SK-N-SH (cell line): Measurements from ENCODE around the gene ITGBL1. TPM values are rescaled to one million over a fixed set of nuclear protein-coding genes. Genes with fewer than 3 reads are reported as not detected.

Experiments
- CTCF ChIA-PET: fragments of 300-600, 350-600 bp; formaldehyde crosslinking; extraction: SDS; loops from one replicate; lab custom pipeline; 2021; lab: Yijun Ruan, JAX
- POLR2A ChIA-PET: fragments of 350-600 bp; sonication (Branson Sonifier 250); formaldehyde crosslinking; extraction: SDS; loops from one replicate; lab custom pipeline; 2020; ENCODE audit warnings: antibody characterized with exemption, inconsistent platforms; lab: Yijun Ruan, JAX
- DNase-seq: peaks from one replicate; pipeline ENCODE4 v3.0.0; 2012
- H2AFZ ChIP-seq: fragments of 200-600 bp; sonication (generic); 2 replicates; pipeline ENCODE4 v1.8.1; 2016; ENCODE audit warnings: antibody characterized with exemption, mild to moderate bottlenecking, low read depth
- H3F3A ChIP-seq: fragments of 200-600 bp; sonication (generic); replicated peaks from 2 replicates; pipeline ENCODE3; 2016; ENCODE audit warnings: antibody characterized with exemption, mild to moderate bottlenecking; ENCODE audit not compliant: insufficient read depth
- H3K27ac ChIP-seq, 2 experiments: fragments of 200-500 bp in 1 of 2; fragments of 200-600 bp in 1 of 2; sonication (Bioruptor generic) in 1 of 2; sonication (generic), shearing (Covaris generic) in 1 of 2; 2 replicates each; pipeline versions ENCODE4 v1.5.1 to v1.6.1; 2014 to 2016; ENCODE audit warnings: low read depth in 2 of 2, inconsistent platforms in 1 of 2, low read length in 1 of 2, mild to moderate bottlenecking in 1 of 2, mixed read lengths in 1 of 2
- H3K27me3 ChIP-seq: fragments of 200-600 bp; sonication (generic), shearing (Covaris generic); 2 replicates; pipeline ENCODE4 v1.6.1; 2016; ENCODE audit warnings: mixed run types; ENCODE audit not compliant: insufficient read depth
- H3K36me3 ChIP-seq, 2 experiments: fragments of 200-500 bp in 1 of 2; fragments of 200-600 bp in 1 of 2; sonication (Bioruptor generic) in 1 of 2; sonication (generic) in 1 of 2; replicated peaks in 1 of 2; 2 replicates each; pipeline versions ENCODE3 to v1.5.1; 2014 to 2016; ENCODE audit warnings: low read length in 1 of 2, mild to moderate bottlenecking in 1 of 2; ENCODE audit not compliant: insufficient read depth in 2 of 2, control insufficient read depth in 1 of 2
- H3K4me1 ChIP-seq, 2 experiments: fragments of 200-500 bp in 1 of 2; fragments of 200-600 bp in 1 of 2; sonication (Bioruptor generic) in 1 of 2; sonication (generic), shearing (Covaris generic) in 1 of 2; 2 replicates each; pipeline versions ENCODE4 v1.5.1 to v1.6.1; 2014 to 2016; ENCODE audit warnings: low read depth in 1 of 2, low read length in 1 of 2, mixed run types in 1 of 2; ENCODE audit not compliant: insufficient read depth in 2 of 2, control insufficient read depth in 1 of 2
- H3K4me2 ChIP-seq: fragments of 200-600 bp; sonication (generic), shearing (Covaris generic); 2 replicates; pipeline ENCODE4 v1.6.1; 2017; ENCODE audit warnings: mixed run types
- H3K4me3 ChIP-seq, 2 experiments: fragments of 200-500 bp in 1 of 2; fragments of 200-600 bp in 1 of 2; sonication (Bioruptor generic) in 1 of 2; sonication (generic), shearing (Covaris generic) in 1 of 2; 2 replicates each; pipeline versions ENCODE4 v1.5.1 to v1.8.1; 2014 to 2016; ENCODE audit warnings: low read depth in 2 of 2, inconsistent platforms in 1 of 2, low read length in 1 of 2, mild to moderate bottlenecking in 1 of 2, mixed read lengths in 1 of 2, moderate library complexity in 1 of 2
- H3K79me2 ChIP-seq: fragments of 200-600 bp; sonication (generic); 2 replicates; pipeline ENCODE4 v1.8.1; 2017; ENCODE audit warnings: mild to moderate bottlenecking; ENCODE audit not compliant: insufficient read depth
- H3K9ac ChIP-seq: fragments of 200-600 bp; sonication (generic); 2 replicates; pipeline ENCODE4 v1.6.1; 2017; ENCODE audit warnings: mixed run types
- H3K9me2 ChIP-seq: fragments of 200-600 bp; sonication (generic); 2 replicates; pipeline ENCODE4 v1.6.1; 2017; ENCODE audit warnings: mixed run types
- H3K9me3 ChIP-seq: fragments of 200-600 bp; sonication (generic); 2 replicates; pipeline ENCODE4 v1.6.1; 2017; ENCODE audit warnings: mixed run types, mild to moderate bottlenecking, moderate library complexity
- H4K20me1 ChIP-seq: fragments of 200-600 bp; sonication (generic); 2 replicates; pipeline ENCODE4 v1.6.1; 2017; ENCODE audit warnings: mild to moderate bottlenecking, mixed run types; ENCODE audit not compliant: insufficient read depth
- CTCF ChIP-seq: fragments of 200-600 bp; sonication (generic); IDR thresholded peaks from 2 replicates; pipeline ENCODE4 v1.6.1; 2017; ENCODE audit warnings: antibody characterized with exemption, mild to moderate bottlenecking, moderate library complexity
- FOXJ3 ChIP-seq: sonication (generic); formaldehyde crosslinking; IDR thresholded peaks from 2 replicates; pipeline ENCODE4 v1.5.1; 2020; ENCODE audit warnings: mild to moderate bottlenecking, missing genetic modification reagents
- FOXM1 ChIP-seq: IDR thresholded peaks from 2 replicates; pipeline ENCODE4 v1.4.0; 2012; ENCODE audit warnings: low read depth, mild to moderate bottlenecking
- GABPA ChIP-seq: IDR thresholded peaks from 2 replicates; pipeline ENCODE4 v1.4.0; 2012; ENCODE audit warnings: low read depth, mild to moderate bottlenecking
- GATA2 ChIP-seq: sonication (generic); formaldehyde crosslinking; IDR thresholded peaks from 2 replicates; pipeline ENCODE4 v1.5.0; 2020; ENCODE audit warnings: mild to moderate bottlenecking, missing genetic modification reagents
- MEF2A ChIP-seq: IDR thresholded peaks from 2 replicates; pipeline ENCODE4 v1.4.0; 2012; ENCODE audit warnings: low read depth, borderline replicate concordance
- RCOR1 ChIP-seq: fragments of 150-350 bp; IDR thresholded peaks from 2 replicates; pipeline ENCODE4 v1.6.1; 2017; ENCODE audit warnings: antibody characterized with exemption, low read length
- RFX5 ChIP-seq: IDR thresholded peaks from 2 replicates; pipeline ENCODE4 v1.6.1; 2012; ENCODE audit warnings: mild to moderate bottlenecking, improper control_type of control experiment, low read length
- SIN3A ChIP-seq: IDR thresholded peaks from 2 replicates; pipeline ENCODE4 v1.6.1; 2012; ENCODE audit warnings: low read depth, mild to moderate bottlenecking, low read length, moderate library complexity, borderline replicate concordance
- TAF1 ChIP-seq: IDR thresholded peaks from 2 replicates; pipeline ENCODE4 v1.6.1; 2012; ENCODE audit warnings: low read depth, mild to moderate bottlenecking, low read length, moderate library complexity, borderline replicate concordance
- TCF12 ChIP-seq: IDR thresholded peaks from 2 replicates; pipeline ENCODE4 v1.4.0; 2012
- YY1 ChIP-seq: IDR thresholded peaks from 2 replicates; pipeline ENCODE4 v1.4.0; 2012; ENCODE audit warnings: low read depth, mild to moderate bottlenecking
- polyA plus RNA-seq, 3 experiments: library from polyadenylated mRNA; depleted of rRNA; stranded (reverse); fragments of >200 nt; gene quantifications; 2 replicates each; pipeline ENCODE4 v1.2.3, GENCODE V29; 2012
- TF ChIP-seq, protein P1 (sequence below): IDR thresholded peaks from 2 replicates; pipeline ENCODE4 v1.4.0; 2012; ENCODE audit warnings: low read depth, borderline replicate concordance
- TF ChIP-seq, protein P2 (sequence below): fragments of 150-350 bp; IDR thresholded peaks from 2 replicates; pipeline ENCODE4 v1.6.1; 2017; ENCODE audit warnings: antibody characterized with exemption, low read length, low read depth, borderline replicate concordance
- TF ChIP-seq, protein P3 (sequence below): IDR thresholded peaks from 2 replicates; pipeline ENCODE4 v1.4.0; 2012; ENCODE audit warnings: low read depth, borderline replicate concordance

The ITGBL1 gene
- polyA plus RNA-seq, 1 of the 3 experiments (the other 2 are of a cell fraction) = 78.7 TPM

GRCh38 chr13:101647760-101648159 is 195.3 kb downstream of the ITGBL1 start (continued):
- TF ChIP-seq CTCF (no peak), FOXM1 (no peak)
- TF ChIP-seq, all 33 proteins: peak for 0

GRCh38 chr13:101648766-101649487 is 196.5 kb downstream of the ITGBL1 start:
- peaks cover 40% of the 10 kb centered on the region; the same call in 1 of the 2 replicates for H3K79me2 ChIP-seq
- peaks cover 29% of the 10 kb centered on the region for H3F3A ChIP-seq
- CTCF ChIA-PET = no interaction called here
- no peak overlapping the region for H3K27ac ChIP-seq
- no peaks in the 10 kb centered on the region for H3K27me3 ChIP-seq
- POLR2A ChIA-PET = no interaction called here
- H3K4me2 ChIP-seq = no peak overlapping the region
- H3K9me2 ChIP-seq = no peaks in the 10 kb centered on the region; the same call in 1 of the 2 replicates
- 0 out of 2 replicates have a peak, but pooled peaks cover 6% of the 10 kb centered on the region for H3K9me3 ChIP-seq
- no peaks in the 10 kb centered on the region; a peak in 1 of 4 replicates for H3K4me1 ChIP-seq
- H3K36me3 ChIP-seq = peaks cover 3 to 23% of the 10 kb centered on the region in 2 experiments
- DNase-seq = no peak
- H3K4me3 ChIP-seq = no peak overlapping the region
- H3K9ac ChIP-seq = no peak overlapping the region
- peaks cover 2% of the 10 kb centered on the region; the same call in 1 of the 2 replicates for H4K20me1 ChIP-seq
- H2AFZ ChIP-seq = no peak overlapping the region
- TF ChIP-seq TCF12 = no peak
- TF ChIP-seq GABPA = no peak
- TF ChIP-seq, protein P1, sequence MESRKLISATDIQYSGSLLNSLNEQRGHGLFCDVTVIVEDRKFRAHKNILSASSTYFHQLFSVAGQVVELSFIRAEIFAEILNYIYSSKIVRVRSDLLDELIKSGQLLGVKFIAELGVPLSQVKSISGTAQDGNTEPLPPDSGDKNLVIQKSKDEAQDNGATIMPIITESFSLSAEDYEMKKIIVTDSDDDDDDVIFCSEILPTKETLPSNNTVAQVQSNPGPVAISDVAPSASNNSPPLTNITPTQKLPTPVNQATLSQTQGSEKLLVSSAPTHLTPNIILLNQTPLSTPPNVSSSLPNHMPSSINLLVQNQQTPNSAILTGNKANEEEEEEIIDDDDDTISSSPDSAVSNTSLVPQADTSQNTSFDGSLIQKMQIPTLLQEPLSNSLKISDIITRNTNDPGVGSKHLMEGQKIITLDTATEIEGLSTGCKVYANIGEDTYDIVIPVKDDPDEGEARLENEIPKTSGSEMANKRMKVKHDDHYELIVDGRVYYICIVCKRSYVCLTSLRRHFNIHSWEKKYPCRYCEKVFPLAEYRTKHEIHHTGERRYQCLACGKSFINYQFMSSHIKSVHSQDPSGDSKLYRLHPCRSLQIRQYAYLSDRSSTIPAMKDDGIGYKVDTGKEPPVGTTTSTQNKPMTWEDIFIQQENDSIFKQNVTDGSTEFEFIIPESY = no peak
- no peak for TF ChIP-seq TAF1
- TF ChIP-seq, protein P2, sequence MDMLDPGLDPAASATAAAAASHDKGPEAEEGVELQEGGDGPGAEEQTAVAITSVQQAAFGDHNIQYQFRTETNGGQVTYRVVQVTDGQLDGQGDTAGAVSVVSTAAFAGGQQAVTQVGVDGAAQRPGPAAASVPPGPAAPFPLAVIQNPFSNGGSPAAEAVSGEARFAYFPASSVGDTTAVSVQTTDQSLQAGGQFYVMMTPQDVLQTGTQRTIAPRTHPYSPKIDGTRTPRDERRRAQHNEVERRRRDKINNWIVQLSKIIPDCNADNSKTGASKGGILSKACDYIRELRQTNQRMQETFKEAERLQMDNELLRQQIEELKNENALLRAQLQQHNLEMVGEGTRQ = no peak
- TF ChIP-seq RFX5 = no peak
- TF ChIP-seq, protein P3, sequence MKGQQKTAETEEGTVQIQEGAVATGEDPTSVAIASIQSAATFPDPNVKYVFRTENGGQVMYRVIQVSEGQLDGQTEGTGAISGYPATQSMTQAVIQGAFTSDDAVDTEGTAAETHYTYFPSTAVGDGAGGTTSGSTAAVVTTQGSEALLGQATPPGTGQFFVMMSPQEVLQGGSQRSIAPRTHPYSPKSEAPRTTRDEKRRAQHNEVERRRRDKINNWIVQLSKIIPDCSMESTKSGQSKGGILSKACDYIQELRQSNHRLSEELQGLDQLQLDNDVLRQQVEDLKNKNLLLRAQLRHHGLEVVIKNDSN = no peak
- TF ChIP-seq RCOR1 = no peak
- no peak for TF ChIP-seq YY1
- no peak for TF ChIP-seq SIN3A
- no peak for TF ChIP-seq FOXJ3 (CRISPR knock-in tag)
- no peak for TF ChIP-seq GATA2 (CRISPR knock-in tag)
- TF ChIP-seq MEF2A = no peak
